ENCODE measurements around the gene P2RY14.

Gene P2RY14

GRCh38 chr3:151166161-151166560 is 112.2 kb downstream of the P2RY14 start:
- no peak for DNase-seq (ENCODE audit: low read depth)
- no peak overlapping the region for H3K4me3 ChIP-seq (ENCODE audit: low read depth, low read length)

GRCh38 chr3:151165226-151165625 is 113.1 kb downstream of the P2RY14 start:
- DNase-seq (ENCODE audit: low read depth) = no peak
- H3K4me3 ChIP-seq (ENCODE audit: low read depth, low read length) = no peak overlapping the region

All from skeletal muscle cell (primary cell).